ENCODE measurements around the gene ZNF829. TPM values are rescaled to one million over a fixed set of nuclear protein-coding genes. Genes with fewer than 3 reads are reported as not detected.

The ZNF829 gene
- total and polyA plus RNA-seq, 2 of the 4 experiments (the other 2 are of a cell fraction), result 0.58 to 3.0 TPM

DNA sequence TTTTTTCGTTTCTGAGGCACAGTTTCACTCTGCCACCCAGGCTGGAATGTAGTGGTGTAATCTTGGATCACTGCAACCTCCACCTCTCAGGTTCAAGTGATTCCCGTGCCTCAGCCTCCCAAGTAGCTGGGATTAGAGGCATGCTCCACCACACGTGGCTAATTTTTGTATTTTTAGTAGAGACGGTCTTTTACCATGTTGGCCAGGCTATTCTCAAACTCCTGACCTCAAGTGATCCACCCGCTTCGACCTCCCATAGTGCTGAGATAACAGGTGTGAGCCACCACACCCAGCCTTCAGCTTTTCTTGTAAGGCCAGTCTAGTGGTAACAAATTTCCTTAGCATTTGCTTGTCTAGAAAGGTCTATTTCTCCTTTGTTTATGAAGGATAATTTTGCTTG is 46.3 kb upstream of the ZNF829 start:
- Histone ChIP-seq H4K20me1 (ENCODE audit: insufficient read depth, low read length) (no peaks in the 10 kb centered on the region), H3K18ac (ENCODE audit: low read depth, low read length) (no peak overlapping the region), H3K36me3 (ENCODE audit: control insufficient read depth, insufficient read depth, low read length) (peaks cover 2% of the 10 kb centered on the region; the same call in 1 of the 2 replicates), H3K56ac (ENCODE audit: extremely low read depth, insufficient read depth, low read length) (no peak overlapping the region), H3K4me3 (ENCODE audit: insufficient read depth, low read depth, low read length) (no peak overlapping the region), H2BK120ac (ENCODE audit: low read depth, low read length) (no peak overlapping the region), H3K27ac (ENCODE audit: insufficient read depth, low read length) (no peak overlapping the region), H3K9ac (ENCODE audit: low read depth, low read length) (no peak overlapping the region), H4K91ac (ENCODE audit: insufficient read depth, low read depth, low read length) (no peak overlapping the region), H4K8ac (ENCODE audit: low read depth in 2 of 2, low read length in 2 of 2) (no peak overlapping the region), H2BK5ac (ENCODE audit: low read depth, low read length, poor library complexity, severe bottlenecking) (no peak overlapping the region), H2AK5ac (ENCODE audit: low read depth, low read length) (no peak overlapping the region), H3K79me1 (ENCODE audit: low read depth in 1 of 2, low read length in 2 of 2) (no peaks in the 10 kb centered on the region), H3K4me1 (ENCODE audit: control insufficient read depth, insufficient read depth, low read length) (no peaks in the 10 kb centered on the region), H3K27me3 (ENCODE audit: control insufficient read depth, insufficient read depth, low read length) (no peaks in the 10 kb centered on the region), H4K5ac (ENCODE audit: low read depth, low read length) (no peak overlapping the region), H3K4ac (ENCODE audit: low read depth, low read length) (no peak overlapping the region), H2BK15ac (ENCODE audit: low read depth, low read length) (no peak overlapping the region), H3K9me3 (ENCODE audit: control insufficient read depth, insufficient read depth, low read length) (peaks cover 12% of the 10 kb centered on the region), H3K14ac (replicated peaks; ENCODE audit: low read depth, low read length) (no peak overlapping the region), H2BK20ac (ENCODE audit: low read depth, low read length) (no peak overlapping the region), H3K23ac (ENCODE audit: low read depth, low read length) (no peak overlapping the region), H3K9me1 (ENCODE audit: insufficient read depth, low read length) (no peaks in the 10 kb centered on the region), H3K4me2 (ENCODE audit: low read depth, low read length) (no peak overlapping the region), H2AFZ (replicated peaks; ENCODE audit: low read length, poor library complexity) (no peak overlapping the region), H2AK9ac (replicated peaks; ENCODE audit: low read depth, low read length, poor library complexity) (no peak overlapping the region)
- dilution Hi-C loops (cut with HindIII; ENCODE audit: low sequenced_read_pairs, unreplicated experiment), result no loop called here
- WGBS, 2 experiments (ENCODE audit: extremely low coverage in 2 of 2, insufficient read length in 1 of 2), result no CpG with 5 or more reads among the region's 6 CpGs
- ATAC-seq (ENCODE audit: low read depth) (no peak), DNase-seq (no peak)
- in situ Hi-C loops (cut with MboI; ENCODE audit: low sequenced_read_pairs), result no loop called here
- TF ChIP-seq, protein P1, sequence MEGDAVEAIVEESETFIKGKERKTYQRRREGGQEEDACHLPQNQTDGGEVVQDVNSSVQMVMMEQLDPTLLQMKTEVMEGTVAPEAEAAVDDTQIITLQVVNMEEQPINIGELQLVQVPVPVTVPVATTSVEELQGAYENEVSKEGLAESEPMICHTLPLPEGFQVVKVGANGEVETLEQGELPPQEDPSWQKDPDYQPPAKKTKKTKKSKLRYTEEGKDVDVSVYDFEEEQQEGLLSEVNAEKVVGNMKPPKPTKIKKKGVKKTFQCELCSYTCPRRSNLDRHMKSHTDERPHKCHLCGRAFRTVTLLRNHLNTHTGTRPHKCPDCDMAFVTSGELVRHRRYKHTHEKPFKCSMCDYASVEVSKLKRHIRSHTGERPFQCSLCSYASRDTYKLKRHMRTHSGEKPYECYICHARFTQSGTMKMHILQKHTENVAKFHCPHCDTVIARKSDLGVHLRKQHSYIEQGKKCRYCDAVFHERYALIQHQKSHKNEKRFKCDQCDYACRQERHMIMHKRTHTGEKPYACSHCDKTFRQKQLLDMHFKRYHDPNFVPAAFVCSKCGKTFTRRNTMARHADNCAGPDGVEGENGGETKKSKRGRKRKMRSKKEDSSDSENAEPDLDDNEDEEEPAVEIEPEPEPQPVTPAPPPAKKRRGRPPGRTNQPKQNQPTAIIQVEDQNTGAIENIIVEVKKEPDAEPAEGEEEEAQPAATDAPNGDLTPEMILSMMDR (conservative IDR thresholded peaks at IDR 0.05; ENCODE audit: low read depth, low read length), result no peak
- no peak for TF ChIP-seq MAZ (IDR thresholded peaks at IDR 0.05; ENCODE audit: borderline replicate concordance, low read depth, low read length)
- no peak for TF ChIP-seq RAD21 (IDR thresholded peaks at IDR 0.05; ENCODE audit: low read length)
- TF ChIP-seq RFX5 (IDR thresholded peaks at IDR 0.05; ENCODE audit: low read depth, low read length), result no peak
- no peak for TF ChIP-seq FOS (IDR thresholded peaks at IDR 0.05; ENCODE audit: low read depth, low read length)
- TF ChIP-seq, protein P2, sequence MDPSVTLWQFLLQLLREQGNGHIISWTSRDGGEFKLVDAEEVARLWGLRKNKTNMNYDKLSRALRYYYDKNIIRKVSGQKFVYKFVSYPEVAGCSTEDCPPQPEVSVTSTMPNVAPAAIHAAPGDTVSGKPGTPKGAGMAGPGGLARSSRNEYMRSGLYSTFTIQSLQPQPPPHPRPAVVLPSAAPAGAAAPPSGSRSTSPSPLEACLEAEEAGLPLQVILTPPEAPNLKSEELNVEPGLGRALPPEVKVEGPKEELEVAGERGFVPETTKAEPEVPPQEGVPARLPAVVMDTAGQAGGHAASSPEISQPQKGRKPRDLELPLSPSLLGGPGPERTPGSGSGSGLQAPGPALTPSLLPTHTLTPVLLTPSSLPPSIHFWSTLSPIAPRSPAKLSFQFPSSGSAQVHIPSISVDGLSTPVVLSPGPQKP (IDR thresholded peaks at IDR 0.05; ENCODE audit: borderline replicate concordance, low read depth, low read length), result no peak
- TF ChIP-seq MXI1 (IDR thresholded peaks at IDR 0.05; ENCODE audit: borderline replicate concordance, low read depth, low read length), result no peak
- no peak for TF ChIP-seq BHLHE40 (IDR thresholded peaks at IDR 0.05; ENCODE audit: low read depth, low read length)
- TF ChIP-seq POLR2A (IDR thresholded peaks at IDR 0.05; ENCODE audit: low read depth, low read length), result no peak
- TF ChIP-seq, protein P3, sequence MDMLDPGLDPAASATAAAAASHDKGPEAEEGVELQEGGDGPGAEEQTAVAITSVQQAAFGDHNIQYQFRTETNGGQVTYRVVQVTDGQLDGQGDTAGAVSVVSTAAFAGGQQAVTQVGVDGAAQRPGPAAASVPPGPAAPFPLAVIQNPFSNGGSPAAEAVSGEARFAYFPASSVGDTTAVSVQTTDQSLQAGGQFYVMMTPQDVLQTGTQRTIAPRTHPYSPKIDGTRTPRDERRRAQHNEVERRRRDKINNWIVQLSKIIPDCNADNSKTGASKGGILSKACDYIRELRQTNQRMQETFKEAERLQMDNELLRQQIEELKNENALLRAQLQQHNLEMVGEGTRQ (IDR thresholded peaks at IDR 0.05; ENCODE audit: low read depth, low read length), result no peak
- TF ChIP-seq MAFK (IDR thresholded peaks at IDR 0.05; ENCODE audit: low read depth, low read length), result no peak
- TF ChIP-seq CHD1 (IDR thresholded peaks at IDR 0.05; ENCODE audit: low read depth, low read length), result no peak
- no peak for TF ChIP-seq RCOR1 (IDR thresholded peaks at IDR 0.05; ENCODE audit: insufficient replicate concordance, low read length)
- TF ChIP-seq SMC3 (IDR thresholded peaks at IDR 0.05; ENCODE audit: low read depth, low read length), result no peak
- no peak for TF ChIP-seq CEBPB (IDR thresholded peaks at IDR 0.05; ENCODE audit: low read depth, low read length)
- TF ChIP-seq NFE2L2 (IDR thresholded peaks at IDR 0.05; ENCODE audit: low read depth, low read length), result no peak
- ChIA-PET CTCF (no interaction called here), POLR2A (ENCODE audit: unreplicated experiment) (no interaction called here)
- intact Hi-C loops (cut with micrococcal nuclease), result no loop called here
- no TSS peak for BruUV-seq (replicated peaks)
